Tibial artery (tissue), 4 donors: ENCODE results near the gene PDE2A.

Experiments used
- DNase-seq, 2 donors: peaks; one replicate each; pipeline ENCODE4 v3.0.0-alpha.2; 2019
- H3K27ac ChIP-seq, 2 donors: fragments of 200-600 bp; sonication (generic) in 1 of 2; 1 replicate in 1 of 2; 2 replicates in 1 of 2; pipeline ENCODE4 v1.5.1; 2018 to 2019; ENCODE audit warnings: mild to moderate bottlenecking in 1 of 2
- H3K27me3 ChIP-seq, 2 donors: fragments of 200-600 bp; sonication (generic) in 1 of 2; one replicate each; pipeline versions ENCODE4 v1.5.1 to v1.6.0; 2016 to 2019
- H3K36me3 ChIP-seq, 3 donors: fragments of 200-600 bp; sonication (generic) in 2 of 3; one replicate each; pipeline ENCODE4 v1.5.1; 2016 to 2019; ENCODE audit warnings: mild to moderate bottlenecking in 2 of 3
- H3K4me1 ChIP-seq, 4 donors: fragments of 200-600 bp; sonication (generic) in 2 of 4; 1 replicate in 3 of 4; 2 replicates in 1 of 4; pipeline ENCODE4 v1.5.1; 2016 to 2019
- H3K4me3 ChIP-seq, 2 donors: fragments of 200-600 bp; sonication (generic) in 1 of 2; 1 replicate in 1 of 2; 2 replicates in 1 of 2; pipeline ENCODE4 v1.5.1; 2018 to 2019; ENCODE audit warnings: mild to moderate bottlenecking in 2 of 2
- H3K9me3 ChIP-seq, 3 donors: fragments of 200-600 bp; sonication (generic) in 1 of 3; one replicate each; pipeline ENCODE4 v1.5.1; 2016 to 2019
- CTCF ChIP-seq, 2 experiments: fragments of 200-600 bp in 1 of 2; fragments of 450-650 bp in 1 of 2; IDR thresholded peaks; one replicate each; pipeline ENCODE4 v1.5.1; 2017 to 2019; ENCODE audit warnings: antibody characterized with exemption in 2 of 2, mild to moderate bottlenecking in 1 of 2, moderate library complexity in 1 of 2
- intact Hi-C: fragments of 100-400 bp; cut with DNase I; formaldehyde crosslinking; loops from one replicate; pipeline ENCODE4 v1.15.0; 2023; ENCODE audit warnings: low total_unique reads

Gene PDE2A

DNA sequence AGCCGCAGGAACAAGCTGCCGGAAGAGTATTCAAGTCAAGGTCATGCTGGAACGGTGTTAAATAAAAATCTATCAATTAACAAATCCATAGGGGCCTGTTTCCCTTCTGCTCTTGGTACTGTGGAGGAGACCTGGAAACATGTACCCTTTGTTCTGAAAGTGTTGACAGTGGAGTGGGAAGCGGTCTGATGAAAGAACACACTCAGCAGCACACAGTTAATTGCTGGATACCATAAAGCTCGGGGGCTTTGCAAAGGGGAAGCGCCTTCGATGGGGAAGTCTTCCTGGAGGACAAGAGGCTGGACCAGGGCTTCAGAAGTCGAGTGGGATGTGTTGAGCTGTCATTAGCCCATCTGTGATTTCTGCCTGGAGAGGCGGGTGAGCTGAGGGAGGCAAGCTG, 127.4 kb downstream of the PDE2A start:
- H3K4me1 ChIP-seq = no peaks in the 10 kb centered on the region
- H3K9me3 ChIP-seq = no peaks in the 10 kb centered on the region
- no peak for TF ChIP-seq CTCF (IDR thresholded peaks at IDR 0.05)
- H3K27me3 ChIP-seq = peaks cover 0 to 28% of the 10 kb centered on the region in 2 donors
- intact Hi-C loops = no loop called here
- H3K4me3 ChIP-seq = no peak overlapping the region
- H3K27ac ChIP-seq = no peak overlapping the region
- H3K36me3 ChIP-seq = no peaks in the 10 kb centered on the region
- no peak for DNase-seq

GRCh38 chr11:72544589-72544988, 129.6 kb downstream of the PDE2A start:
- intact Hi-C loops = no loop called here
- H3K36me3 ChIP-seq = no peaks in the 10 kb centered on the region
- H3K4me1 ChIP-seq = no peaks in the 10 kb centered on the region
- TF ChIP-seq CTCF (IDR thresholded peaks at IDR 0.05) = no peak
- H3K4me3 ChIP-seq = no peak overlapping the region
- DNase-seq = no peak
- no peaks in the 10 kb centered on the region for H3K9me3 ChIP-seq
- peaks cover 0 to 39% of the 10 kb centered on the region in 2 donors for H3K27me3 ChIP-seq
- no peak overlapping the region for H3K27ac ChIP-seq

DNA sequence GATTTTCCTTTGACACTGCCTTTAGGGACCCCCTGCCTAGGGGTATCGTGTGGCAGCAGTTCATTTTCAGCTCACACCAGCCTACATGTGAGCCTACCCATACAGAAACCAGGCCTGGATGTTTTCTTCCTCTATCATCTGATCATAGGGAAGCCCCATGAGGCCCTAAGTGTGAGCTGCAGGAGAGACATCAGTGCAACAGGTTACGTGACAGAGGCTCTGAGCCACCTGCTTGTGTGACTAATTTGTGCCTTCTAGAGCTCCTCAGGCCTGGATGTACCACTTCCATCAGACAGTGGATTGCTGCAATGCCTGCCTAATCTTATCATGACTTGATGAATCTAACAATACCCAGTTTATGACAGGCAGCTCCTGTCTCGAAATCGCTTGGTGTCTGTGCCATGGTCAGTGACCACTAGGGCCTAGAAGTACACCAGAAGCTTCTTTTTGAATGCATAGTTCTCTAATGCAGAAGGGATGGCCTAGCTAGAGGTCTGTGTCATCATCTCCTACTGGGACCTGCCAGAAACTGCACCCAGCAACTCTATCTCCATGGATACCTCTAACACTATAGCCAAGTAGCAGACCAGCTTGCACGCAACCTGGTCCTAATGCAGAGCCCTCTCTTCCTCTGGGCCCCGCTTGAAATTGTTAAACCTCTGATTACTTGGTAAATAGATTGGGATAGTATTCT, 130.2 kb downstream of the PDE2A start:
- H3K4me1 ChIP-seq = no peaks in the 10 kb centered on the region
- H3K27ac ChIP-seq = no peak overlapping the region
- no peak for TF ChIP-seq CTCF (IDR thresholded peaks at IDR 0.05)
- DNase-seq = no peak
- no peaks in the 10 kb centered on the region for H3K9me3 ChIP-seq
- intact Hi-C loops = no loop called here
- H3K36me3 ChIP-seq = no peaks in the 10 kb centered on the region
- H3K27me3 ChIP-seq = peaks cover 0 to 39% of the 10 kb centered on the region in 2 donors
- H3K4me3 ChIP-seq = no peak overlapping the region

- no peaks in the 10 kb centered on the region for H3K36me3 ChIP-seq
- intact Hi-C loops = no loop called here
- TF ChIP-seq CTCF (IDR thresholded peaks at IDR 0.05) = no peak
- peaks cover 0 to 46% of the 10 kb centered on the region in 2 donors for H3K27me3 ChIP-seq
- H3K9me3 ChIP-seq = no peaks in the 10 kb centered on the region
- H3K27ac ChIP-seq = no peak overlapping the region
- DNase-seq = no peak
- no peak overlapping the region for H3K4me3 ChIP-seq
- no peaks in the 10 kb centered on the region for H3K4me1 ChIP-seq
Observed at GRCh38 chr11:72541257-72541974, 132.8 kb downstream of the PDE2A start.

DNA sequence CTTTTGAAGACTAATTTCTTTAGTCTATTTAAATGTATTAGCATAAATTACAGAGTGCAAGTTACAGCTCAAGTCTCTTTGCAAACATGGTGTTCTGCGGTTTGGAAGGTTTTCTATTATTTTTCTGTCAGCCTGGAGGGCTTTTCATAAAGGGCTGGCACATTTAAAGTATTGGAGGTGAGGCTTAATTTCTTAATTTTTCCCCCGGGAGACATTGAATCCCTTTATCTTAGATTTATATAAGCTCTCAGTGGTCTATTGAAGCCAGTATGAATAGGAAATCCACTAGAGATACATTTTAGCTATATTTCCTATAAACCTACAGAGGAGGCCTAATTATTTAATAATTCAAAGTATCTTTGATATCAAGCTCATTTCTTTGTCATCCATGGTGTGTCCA, 137.2 kb downstream of the PDE2A start:
- Histone ChIP-seq H3K9me3 (no peaks in the 10 kb centered on the region), H3K27me3 (peaks cover 0 to 34% of the 10 kb centered on the region in 2 donors), H3K4me3 (no peak overlapping the region), H3K4me1 (no peaks in the 10 kb centered on the region), H3K36me3 (no peaks in the 10 kb centered on the region), H3K27ac (no peak overlapping the region)
- DNase-seq = no peak
- intact Hi-C loops = no loop called here
- no peak for TF ChIP-seq CTCF (IDR thresholded peaks at IDR 0.05)
